Measurements from ENCODE around the gene WIPF3.

GRCh38 chr7:29771081-29771816, 35.1 kb upstream of the WIPF3 start:
- TF ChIP-seq POLR2A (IDR thresholded peaks at IDR 0.05; ENCODE audit: low read depth, low read length) (no peak), POLR2AphosphoS5 (IDR thresholded peaks at IDR 0.05; ENCODE audit: low read depth, low read length) (no peak), TAF1 (IDR thresholded peaks at IDR 0.05; ENCODE audit: borderline replicate concordance, low read depth, low read length) (no peak)
